ENCODE measurements around the gene KCNJ12. TPM values are rescaled to one million over a fixed set of nuclear protein-coding genes. Genes with fewer than 3 reads are reported as not detected.
"Not testable (repeated sequence)": the region's sequence is repeated elsewhere in the genome, so short reads cannot be mapped to it uniquely, and the experiment has no call there.

Gene KCNJ12
- total and polyA plus RNA-seq, 12 donors, result 2.8 to 14.7 (median 8.5) TPM

GRCh38 chr17:21418446-21419298 is 42.5 kb downstream of the KCNJ12 start:
- no peak for ATAC-seq
- 78 to 80% methylated on average over 21 of the region's 21 CpGs for WGBS, 2 donors
- intact Hi-C loops (cut with DNase I), result no loop called here

GRCh38 chr17:21419299-21420239 is 43.4 kb downstream of the KCNJ12 start:
- no peak for TF ChIP-seq CTCF (IDR thresholded peaks at IDR 0.05)
- Histone ChIP-seq H3K27ac (no peak overlapping the region), H3K36me3 (peaks cover 0 to 7% (median 0%) of the 10 kb centered on the region in 9 donors), H3K27me3 (no peaks in the 10 kb centered on the region), H3K4me1 (peaks cover 0 to 27% (median 4%) of the 10 kb centered on the region in 9 donors), H3K4me3 (no peak overlapping the region), H3K9me3 (no peaks in the 10 kb centered on the region)
- peak in 5 of 8 donors; percentile 11 to 31 (median 22) for ATAC-seq
- intact Hi-C loops (cut with DNase I), result no loop called here
- WGBS, 2 donors, result 75 to 78% methylated on average over 25 of the region's 25 CpGs
- no peak for DNase-seq

More at GRCh38 chr17:21418446-21419298, 42.5 kb downstream of the KCNJ12 start:
- no peak overlapping the region for H3K4me3 ChIP-seq
- H3K27ac ChIP-seq, result no peak overlapping the region
- peaks cover 0 to 7% (median 0%) of the 10 kb centered on the region in 9 donors for H3K36me3 ChIP-seq
- no peaks in the 10 kb centered on the region for H3K9me3 ChIP-seq
- no peak for TF ChIP-seq CTCF (IDR thresholded peaks at IDR 0.05)
- peaks cover 0 to 27% (median 4%) of the 10 kb centered on the region in 9 donors for H3K4me1 ChIP-seq
- H3K27me3 ChIP-seq, result no peaks in the 10 kb centered on the region
- DNase-seq, result no peak

GRCh38 chr17:21420503-21421090 is 44.4 kb downstream of the KCNJ12 start:
- ATAC-seq, DNase-seq: not testable (repeated sequence)
- WGBS, 2 donors, result 79 to 82% methylated on average over 11 of the region's 11 CpGs

GRCh38 chr17:21421421-21422310 is 45.5 kb downstream of the KCNJ12 start:
- H3K27me3 ChIP-seq; H3K4me3 ChIP-seq; H3K27ac ChIP-seq; intact Hi-C loops (cut with DNase I); H3K9me3 ChIP-seq; DNase-seq; H3K36me3 ChIP-seq: not testable (repeated sequence)
- peak in 2 of 8 donors; percentile 3 to 7 for ATAC-seq
- peaks cover 0 to 27% (median 4%) of the 10 kb centered on the region in 9 donors for H3K4me1 ChIP-seq
- whole genome bisulfite sequencing, 2 donors, result 83 to 84% methylated on average over 20 of the region's 20 CpGs

More at GRCh38 chr17:21420503-21421090, 44.4 kb downstream of the KCNJ12 start:
- H3K27ac ChIP-seq; H3K36me3 ChIP-seq; H3K4me3 ChIP-seq; intact Hi-C loops (cut with DNase I); H3K27me3 ChIP-seq; H3K9me3 ChIP-seq: not testable (repeated sequence)
- H3K4me1 ChIP-seq, result peaks cover 0 to 27% (median 4%) of the 10 kb centered on the region in 9 donors

- ATAC-seq, result peak in 6 of 8 donors; percentile 3 to 15 (median 11)
- H3K4me1 ChIP-seq, result peaks cover 0 to 27% (median 4%) of the 10 kb centered on the region in 9 donors
- H3K27ac ChIP-seq; H3K36me3 ChIP-seq; H3K9me3 ChIP-seq; H3K27me3 ChIP-seq; H3K4me3 ChIP-seq; DNase-seq; intact Hi-C loops (cut with DNase I): not testable (repeated sequence)
- 76 to 79% methylated on average over 11 of the region's 14 CpGs for WGBS, 2 donors
These were observed 46.4 kb downstream of the KCNJ12 start for GRCh38 chr17:21422311-21423189.

GRCh38 chr17:21423190-21423493 is 47.0 kb downstream of the KCNJ12 start:
- peak in 6 of 8 donors; percentile 4 to 35 (median 12) for ATAC-seq
- H3K27me3 ChIP-seq; DNase-seq; intact Hi-C loops (cut with DNase I); H3K27ac ChIP-seq; H3K9me3 ChIP-seq; H3K36me3 ChIP-seq; H3K4me3 ChIP-seq: not testable (repeated sequence)
- H3K4me1 ChIP-seq, result peaks cover 0 to 27% (median 4%) of the 10 kb centered on the region in 9 donors
- 50 to 65% methylated on average over 9 of the region's 9 CpGs for WGBS, 2 donors

GRCh38 chr17:21424697-21425096 is 48.5 kb downstream of the KCNJ12 start:
- H3K4me3 ChIP-seq; H3K9me3 ChIP-seq; DNase-seq; ATAC-seq; H3K27me3 ChIP-seq; H3K27ac ChIP-seq; intact Hi-C loops (cut with DNase I); H3K36me3 ChIP-seq: not testable (repeated sequence)
- WGBS, 2 donors, result 88 to 90% methylated on average over 7 of the region's 7 CpGs
- peaks cover 0 to 24% (median 3%) of the 10 kb centered on the region in 9 donors for H3K4me1 ChIP-seq
